HEK293T (cell line): ENCODE measurements around the gene SAT2.

Experiments
- CTCF ChIA-PET: fragments of 350-600 bp; formaldehyde crosslinking; extraction: SDS; loops from one replicate; lab custom pipeline; 2021; ENCODE audit warnings: antibody characterized with exemption, inconsistent platforms; lab: Yijun Ruan, JAX
- POLR2A ChIA-PET: fragments of 350-600 bp; formaldehyde crosslinking; extraction: SDS; loops from one replicate; lab custom pipeline; 2020; ENCODE audit warnings: antibody characterized with exemption, inconsistent platforms; lab: Yijun Ruan, JAX
- DNase-seq: peaks from one replicate; pipeline ENCODE4 v3.0.0; 2012; ENCODE audit warnings: mixed read lengths; ENCODE audit errors: extremely low spot score
- ARNT ChIP-seq: fragments of 450-650 bp; IDR thresholded peaks from 2 replicates; pipeline ENCODE4 v1.6.1; 2017; ENCODE audit warnings: mild to moderate bottlenecking
- BHLHE40 ChIP-seq: fragments of 450-650 bp; IDR thresholded peaks from 2 replicates; pipeline ENCODE4 v1.6.1; 2016; ENCODE audit warnings: mild to moderate bottlenecking, moderate library complexity, borderline replicate concordance
- CTBP1 ChIP-seq: fragments of 450-650 bp; IDR thresholded peaks from 2 replicates; pipeline ENCODE4 v1.6.1; 2016; ENCODE audit warnings: borderline replicate concordance
- ELF4 ChIP-seq: fragments of 450-650 bp; IDR thresholded peaks from 2 replicates; pipeline ENCODE4 v1.6.1; 2017; ENCODE audit warnings: antibody characterized with exemption
- FOXA1 ChIP-seq: fragments of 450-650 bp; IDR thresholded peaks from 2 replicates; pipeline ENCODE4 v1.6.1; 2016; ENCODE audit warnings: mild to moderate bottlenecking
- FOXK2 ChIP-seq: fragments of 450-650 bp; IDR thresholded peaks from 2 replicates; pipeline ENCODE4 v1.6.1; 2016; ENCODE audit warnings: mild to moderate bottlenecking
- FOXM1 ChIP-seq: fragments of 450-650 bp; IDR thresholded peaks from 2 replicates; pipeline ENCODE4 v1.6.1; 2017; ENCODE audit warnings: mild to moderate bottlenecking, borderline replicate concordance
- HDGF ChIP-seq: fragments of 450-650 bp; IDR thresholded peaks from 2 replicates; pipeline ENCODE4 v1.6.1; 2017; ENCODE audit warnings: antibody characterized with exemption, borderline replicate concordance
- L3MBTL2 ChIP-seq: fragments of 450-650 bp; conservative IDR thresholded peaks from 2 replicates; pipeline ENCODE4 v1.6.1; 2016; ENCODE audit warnings: mild to moderate bottlenecking
- LEF1 ChIP-seq: fragments of 450-650 bp; IDR thresholded peaks from 2 replicates; pipeline ENCODE4 v1.6.1; 2017; ENCODE audit warnings: mild to moderate bottlenecking, borderline replicate concordance
- NFRKB ChIP-seq: fragments of 450-650 bp; IDR thresholded peaks from 2 replicates; pipeline ENCODE4 v1.6.1; 2016; ENCODE audit warnings: mild to moderate bottlenecking, moderate library complexity
- PKNOX1 ChIP-seq: fragments of 450-650 bp; IDR thresholded peaks from 2 replicates; pipeline ENCODE4 v1.6.1; 2016
- SP1 ChIP-seq: fragments of 450-650 bp; IDR thresholded peaks from 2 replicates; pipeline ENCODE4 v1.6.1; 2017
- SUZ12 ChIP-seq: fragments of 450-650 bp; IDR thresholded peaks from 2 replicates; pipeline ENCODE4 v1.6.1; 2016; ENCODE audit warnings: mild to moderate bottlenecking
- TARDBP ChIP-seq: fragments of 450-650 bp; IDR thresholded peaks from 2 replicates; pipeline ENCODE4 v1.6.1; 2016
- ZNF384 ChIP-seq: fragments of 450-650 bp; IDR thresholded peaks from 2 replicates; pipeline ENCODE4 v1.6.1; 2016

Gene SAT2

GRCh38 chr17:7640783-7641182 lies 13.2 kb upstream of the SAT2 start:
- no peak for DNase-seq
- POLR2A ChIA-PET = interaction anchor here (2.0 to 3.7 kb wide), 2 partner anchors 10 to 47 kb away, joined by 12 to 15 read pairs; partner anchors contain the start of genes ATP1B2, TP53 and WRAP53
- CTCF ChIA-PET = no interaction called here
- no peak for TF ChIP-seq LEF1
- no peak for TF ChIP-seq CTBP1
- no peak for TF ChIP-seq ELF4
- TF ChIP-seq L3MBTL2 = no peak
- no peak for TF ChIP-seq PKNOX1
- TF ChIP-seq FOXK2 = no peak
- TF ChIP-seq SUZ12 = no peak
- TF ChIP-seq ARNT = no peak

DNA sequence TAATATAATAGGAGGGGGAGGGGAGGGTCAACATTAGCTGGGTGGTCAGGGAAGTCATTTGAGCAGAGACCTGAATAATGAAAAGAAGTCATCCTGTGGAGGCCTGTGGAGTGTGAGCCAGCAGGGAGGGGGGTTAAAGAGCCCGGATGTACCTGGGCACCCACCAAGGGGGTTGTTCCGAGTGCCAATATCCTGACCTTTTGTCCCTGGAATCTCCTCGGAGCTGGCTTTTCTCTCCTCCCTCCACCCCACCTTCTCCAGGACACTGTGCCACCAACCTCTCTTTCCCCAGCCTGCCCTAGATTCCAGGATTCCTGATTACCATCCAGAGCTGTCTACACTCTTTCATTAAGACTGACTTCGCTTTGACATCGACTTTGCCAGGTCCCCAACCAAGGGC lies 8.5 kb upstream of the SAT2 start:
- TF ChIP-seq NFRKB = no peak
- no peak for TF ChIP-seq FOXM1
- no peak for TF ChIP-seq CTBP1
- TF ChIP-seq L3MBTL2 = no peak
- TF ChIP-seq SP1 = no peak
- TF ChIP-seq HDGF = no peak
- no peak for TF ChIP-seq PKNOX1
- TF ChIP-seq SUZ12 = no peak
- no peak for TF ChIP-seq FOXA1
- no peak for TF ChIP-seq LEF1
- no peak for TF ChIP-seq ARNT
- TF ChIP-seq ZNF384 = no peak
- no peak for TF ChIP-seq BHLHE40
- no peak for TF ChIP-seq TARDBP
- no peak for TF ChIP-seq FOXK2
- TF ChIP-seq ELF4 = no peak
- POLR2A ChIA-PET = interaction anchor here (1.2 to 11.9 kb wide), 3 partner anchors 8 to 50 kb away, joined by 4 to 236 read pairs (median 6); partner anchors contain the start of genes ATP1B2, SAT2, TP53 and WRAP53
- peak; percentile 4 for DNase-seq
- CTCF ChIA-PET = interaction anchor here (0.7 to 7.6 kb wide), 2 partner anchors 9 to 52 kb away, joined by 3 to 81 read pairs; partner anchors contain the start of genes SAT2, TP53 and WRAP53

DNA sequence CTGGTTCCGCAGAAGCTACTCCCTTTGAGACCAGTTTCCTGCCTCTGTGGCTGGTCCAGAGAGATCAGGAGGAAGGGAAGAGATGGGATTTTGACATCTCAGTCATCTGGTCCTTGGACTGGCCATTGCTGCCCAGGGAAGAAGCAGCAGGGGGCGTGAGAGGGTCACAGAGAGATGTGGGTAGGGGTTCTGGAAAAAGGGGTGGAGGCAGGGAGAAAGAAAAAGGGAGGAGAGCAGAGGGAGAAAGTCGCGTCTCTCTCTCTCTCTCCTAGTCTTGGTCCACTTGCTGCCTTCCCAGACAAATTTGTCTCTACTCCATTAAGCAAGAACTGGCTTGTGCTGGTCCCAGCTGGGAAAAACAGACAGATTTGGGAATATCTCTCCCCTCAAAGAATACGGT lies 6.8 kb upstream of the SAT2 start:
- ChIA-PET CTCF (interaction anchor here (1.4 to 7.6 kb wide), 2 partner anchors 17 to 54 kb away, joined by 6 to 81 read pairs; partner anchors contain the start of genes ATP1B2, TP53 and WRAP53), POLR2A (interaction anchor here (1.0 to 11.9 kb wide), 4 partner anchors 16 to 83 kb away, joined by 3 to 236 read pairs (median 4); partner anchors contain the start of genes ATP1B2, DNAH2, TP53 and WRAP53)
- TF ChIP-seq SP1 (no peak), HDGF (no peak), LEF1 (no peak), PKNOX1 (no peak), ZNF384 (no peak), FOXM1 (no peak), ELF4 (no peak), L3MBTL2 (no peak), FOXA1 (no peak), BHLHE40 (no peak), TARDBP (no peak), ARNT (no peak), NFRKB (no peak), FOXK2 (no peak), CTBP1 (no peak), SUZ12 (no peak)
- peak; percentile 68 for DNase-seq

- TF ChIP-seq FOXM1 (no peak), FOXK2 (no peak), LEF1 (no peak)
- ChIA-PET CTCF (interaction anchor here (0.6 to 7.6 kb wide), 10 partner anchors 9 to 245 kb away, joined by 3 to 81 read pairs (median 4); partner anchors contain the start of genes ATP1B2, DNAH2, EFNB3 and TP53), POLR2A (interaction anchor here (1.0 to 11.9 kb wide), 5 partner anchors 18 to 72 kb away, joined by 3 to 236 read pairs (median 4); partner anchors contain the start of genes EFNB3, FXR2, MPDU1 and TP53)
- DNase-seq = peak; percentile 11
Observed at GRCh38 chr17:7633093-7633492, 5.5 kb upstream of the SAT2 start.

DNA sequence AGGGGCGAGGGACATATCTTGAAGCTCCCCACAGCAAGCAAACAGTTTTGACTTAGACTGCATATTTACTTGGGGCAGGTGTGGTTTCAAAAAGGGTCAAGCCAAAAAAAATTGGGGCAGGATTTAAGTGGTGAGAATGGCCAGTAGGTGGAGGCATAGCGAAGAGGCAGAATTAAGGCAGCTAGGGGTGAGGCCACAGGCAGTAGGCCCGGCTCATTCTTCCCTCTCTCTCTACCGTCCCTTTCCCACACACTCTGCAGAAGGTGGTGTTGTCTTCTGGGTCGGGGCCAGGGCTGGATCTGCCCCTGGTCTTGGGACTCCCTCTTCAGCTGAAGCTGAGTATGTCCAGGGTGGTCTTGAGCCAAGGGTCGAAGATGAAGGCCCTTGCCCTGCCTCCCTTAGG lies 4.9 kb upstream of the SAT2 start:
- ChIA-PET CTCF (interaction anchor here (0.6 to 7.6 kb wide), 10 partner anchors 10 to 246 kb away, joined by 3 to 81 read pairs (median 4); partner anchors contain the start of genes ATP1B2, DNAH2, EFNB3 and TP53), POLR2A (interaction anchor here (1.0 to 11.9 kb wide), 5 partner anchors 17 to 72 kb away, joined by 3 to 236 read pairs (median 4); partner anchors contain the start of genes EFNB3, FXR2, MPDU1 and TP53)
- peak; percentile 68 for DNase-seq
- TF ChIP-seq SP1 (no peak), LEF1 (no peak), ZNF384 (peak; percentile 62)
